Chondrocyte (in vitro differentiated cells): ENCODE data around the gene PALM. TPM values are rescaled to one million over a fixed set of nuclear protein-coding genes. Genes with fewer than 3 reads are reported as not detected.
"Not testable (repeated sequence)": the region's sequence is repeated elsewhere in the genome, so short reads cannot be mapped to it uniquely, and the experiment has no call there.

Experiments used
- DNase-seq: peaks from one replicate; pipeline ENCODE4 v3.0.0; 2021; ENCODE audit warnings: mixed read lengths, low spot score
- H3K27ac Mint-ChIP-seq: one replicate; pipeline ENCODE4 v1.8.0; 2021; ENCODE audit warnings: mild to moderate bottlenecking, moderate library complexity, mixed read lengths; ENCODE audit not compliant: unreplicated experiment
- H3K27me3 Mint-ChIP-seq: 2 replicates; pipeline ENCODE4 v1.8.0; 2021; ENCODE audit warnings: low read depth, mixed read lengths
- H3K36me3 Mint-ChIP-seq: 2 replicates; pipeline ENCODE4 v1.8.0; 2021; ENCODE audit warnings: low read depth, mixed read lengths
- H3K4me1 Mint-ChIP-seq: 2 replicates; pipeline ENCODE4 v1.8.0; 2021; ENCODE audit warnings: low read depth, mild to moderate bottlenecking, mixed read lengths
- H3K4me3 Mint-ChIP-seq: one replicate; pipeline ENCODE4 v1.8.0; 2021; ENCODE audit warnings: mild to moderate bottlenecking, moderate library complexity, mixed read lengths; ENCODE audit not compliant: unreplicated experiment
- H3K9me3 Mint-ChIP-seq: 2 replicates; pipeline ENCODE4 v1.8.0; 2021; ENCODE audit warnings: low read depth, mixed read lengths
- total RNA-seq: library from RNA; stranded (reverse); gene quantifications from 3 replicates; pipeline ENCODE4 v1.2.1, GENCODE V29; 2021
- TF ChIP-seq, protein P1 (sequence below): fragments of 200-600 bp; sonication (generic); IDR thresholded peaks from 2 replicates; pipeline ENCODE4 v1.5.0; 2021; ENCODE audit warnings: antibody characterized with exemption, mild to moderate bottlenecking, moderate library complexity

PALM gene
- total RNA-seq, 1 donor from 2014 or later, result 182 TPM

DNA sequence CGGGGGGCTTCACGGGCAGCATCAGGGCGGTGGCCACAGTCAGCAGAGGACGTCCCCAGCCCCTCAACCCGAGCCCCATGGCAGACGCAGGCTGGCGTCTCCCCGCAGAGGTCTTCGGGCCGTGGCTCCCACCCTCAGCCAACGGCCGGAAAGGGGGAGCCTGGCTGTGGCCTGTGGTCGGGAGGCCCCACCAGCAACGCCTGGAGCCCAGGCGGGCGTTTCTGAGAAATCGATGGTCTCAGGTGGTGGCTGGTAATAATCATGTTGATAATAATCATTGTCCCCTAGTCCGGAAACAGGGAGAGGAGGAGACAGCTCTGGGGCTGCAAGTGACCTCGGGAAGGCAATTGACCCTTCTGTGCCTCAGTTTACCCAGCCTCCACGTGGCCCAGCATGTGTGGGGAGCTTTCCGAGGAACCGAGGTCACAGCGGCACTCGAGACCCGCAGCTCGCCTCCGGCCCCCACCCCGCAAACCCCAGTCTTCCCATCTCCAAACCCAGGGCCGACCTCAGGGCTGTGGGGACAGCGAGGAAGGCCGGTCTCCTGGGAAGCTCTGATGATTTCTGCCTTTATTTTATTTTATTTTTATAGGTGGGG, 13.3 kb upstream of the PALM start, which contains the start of gene PRSS57:
PRSS57 (minus strand) TSS at position 101 of the 598 bp plus-strand sequence; CDS start at position 79, 22 bp downstream.
- TF ChIP-seq, protein P1, sequence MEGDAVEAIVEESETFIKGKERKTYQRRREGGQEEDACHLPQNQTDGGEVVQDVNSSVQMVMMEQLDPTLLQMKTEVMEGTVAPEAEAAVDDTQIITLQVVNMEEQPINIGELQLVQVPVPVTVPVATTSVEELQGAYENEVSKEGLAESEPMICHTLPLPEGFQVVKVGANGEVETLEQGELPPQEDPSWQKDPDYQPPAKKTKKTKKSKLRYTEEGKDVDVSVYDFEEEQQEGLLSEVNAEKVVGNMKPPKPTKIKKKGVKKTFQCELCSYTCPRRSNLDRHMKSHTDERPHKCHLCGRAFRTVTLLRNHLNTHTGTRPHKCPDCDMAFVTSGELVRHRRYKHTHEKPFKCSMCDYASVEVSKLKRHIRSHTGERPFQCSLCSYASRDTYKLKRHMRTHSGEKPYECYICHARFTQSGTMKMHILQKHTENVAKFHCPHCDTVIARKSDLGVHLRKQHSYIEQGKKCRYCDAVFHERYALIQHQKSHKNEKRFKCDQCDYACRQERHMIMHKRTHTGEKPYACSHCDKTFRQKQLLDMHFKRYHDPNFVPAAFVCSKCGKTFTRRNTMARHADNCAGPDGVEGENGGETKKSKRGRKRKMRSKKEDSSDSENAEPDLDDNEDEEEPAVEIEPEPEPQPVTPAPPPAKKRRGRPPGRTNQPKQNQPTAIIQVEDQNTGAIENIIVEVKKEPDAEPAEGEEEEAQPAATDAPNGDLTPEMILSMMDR, result no peak
- no peak for DNase-seq
- no peak within 1 kb of the TSS for H3K27ac Mint-ChIP-seq
- no peaks in the 10 kb centered on the region for H3K27me3 Mint-ChIP-seq
- H3K4me3 Mint-ChIP-seq, result no peak within 1 kb of the TSS
- H3K9me3 Mint-ChIP-seq, result no peaks in the 10 kb centered on the region
- no peaks in the 10 kb centered on the region for H3K4me1 Mint-ChIP-seq
- H3K36me3 Mint-ChIP-seq, result no peaks in the 10 kb centered on the region

DNA sequence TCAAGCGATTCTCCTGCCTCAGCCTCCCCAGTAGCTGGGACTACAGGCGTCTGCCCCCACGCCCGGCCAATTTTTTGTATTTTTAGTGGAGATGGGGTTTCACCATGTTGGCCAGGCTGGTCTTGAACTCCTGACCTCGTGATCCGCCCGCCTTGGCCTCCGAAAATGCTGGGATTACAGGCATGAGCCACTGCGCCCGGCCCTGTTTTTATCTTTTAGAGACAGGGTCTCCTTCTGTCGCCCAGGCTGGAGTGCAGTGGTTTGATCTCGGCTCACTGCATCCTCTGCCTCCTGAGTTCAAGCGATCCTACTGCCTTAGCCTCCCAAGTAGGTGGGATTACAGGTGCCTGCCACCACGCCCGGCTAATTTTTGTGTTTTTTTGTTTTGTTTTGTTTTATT, 10.2 kb upstream of the PALM start:
- H3K27me3 Mint-ChIP-seq, DNase-seq, H3K9me3 Mint-ChIP-seq, H3K36me3 Mint-ChIP-seq, H3K4me3 Mint-ChIP-seq, H3K4me1 Mint-ChIP-seq, H3K27ac Mint-ChIP-seq: not testable (repeated sequence)

DNA sequence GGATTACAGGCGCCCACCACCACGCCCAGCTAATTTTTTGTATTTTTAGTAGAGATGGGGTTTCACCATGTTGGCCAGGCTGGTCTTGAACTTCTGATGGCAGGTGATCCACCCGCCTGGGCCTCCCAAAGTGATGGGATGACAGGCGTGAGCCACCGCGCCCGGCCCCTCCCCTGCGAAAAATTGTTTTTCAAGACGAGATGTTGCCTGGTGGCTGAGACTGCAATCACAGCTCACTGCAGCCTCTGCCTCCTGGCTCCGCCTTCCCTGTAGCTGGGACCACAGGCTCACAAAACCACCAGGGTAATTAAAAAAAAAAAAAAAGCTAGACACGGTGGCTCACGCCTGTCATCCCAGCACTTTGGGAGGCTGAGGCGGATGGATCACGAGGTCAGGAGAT, 8.8 kb upstream of the PALM start:
- not testable (repeated sequence) for DNase-seq, H3K4me1 Mint-ChIP-seq, H3K36me3 Mint-ChIP-seq, H3K27me3 Mint-ChIP-seq, H3K4me3 Mint-ChIP-seq, H3K27ac Mint-ChIP-seq, H3K9me3 Mint-ChIP-seq

DNA sequence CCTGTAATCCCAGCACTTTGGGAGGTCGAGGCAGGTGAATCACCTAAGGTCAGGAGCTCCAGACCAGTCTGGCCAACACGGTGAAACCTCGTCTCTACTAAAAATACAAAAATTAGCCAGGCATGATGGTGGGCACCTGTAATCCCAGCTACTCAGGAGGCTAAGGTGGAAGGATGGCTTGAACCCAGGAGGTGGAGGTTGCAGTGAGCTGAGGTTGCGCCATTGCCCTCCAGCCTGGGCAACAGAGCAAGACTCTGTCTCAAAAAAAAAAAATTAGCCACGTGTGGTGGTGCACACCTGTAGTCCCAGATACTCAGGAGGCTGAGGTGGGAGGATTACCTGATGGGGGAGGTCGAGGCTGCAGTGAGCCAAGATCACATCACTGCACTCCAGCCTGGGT, 5.9 kb upstream of the PALM start:
- H3K27me3 Mint-ChIP-seq, H3K9me3 Mint-ChIP-seq, H3K4me1 Mint-ChIP-seq, H3K4me3 Mint-ChIP-seq, H3K36me3 Mint-ChIP-seq, DNase-seq, H3K27ac Mint-ChIP-seq: not testable (repeated sequence)

DNA sequence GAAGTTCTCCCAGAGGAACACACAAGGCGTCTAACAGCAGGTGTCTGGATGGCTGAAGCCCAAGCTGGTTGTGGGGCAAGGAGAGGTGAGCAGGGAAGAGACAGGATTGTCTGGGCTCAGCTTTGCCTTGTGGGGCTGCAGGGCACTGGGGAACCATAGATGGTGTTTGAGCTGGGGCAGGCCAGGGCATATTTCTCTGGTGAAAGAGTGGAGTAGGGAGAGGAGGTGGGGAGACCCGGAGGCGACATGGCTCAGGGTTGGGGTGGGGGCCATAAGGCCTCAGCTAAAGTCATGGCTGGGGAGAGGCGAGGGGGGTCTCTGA, 5.4 kb upstream of the PALM start:
- Mint-ChIP-seq H3K36me3 (no peaks in the 10 kb centered on the region), H3K4me3 (no peak overlapping the region), H3K9me3 (no peaks in the 10 kb centered on the region), H3K27ac (no peak overlapping the region), H3K27me3 (no peaks in the 10 kb centered on the region), H3K4me1 (peaks cover 13% of the 10 kb centered on the region)
- TF ChIP-seq, protein P1, result no peak
- no peak for DNase-seq

DNA sequence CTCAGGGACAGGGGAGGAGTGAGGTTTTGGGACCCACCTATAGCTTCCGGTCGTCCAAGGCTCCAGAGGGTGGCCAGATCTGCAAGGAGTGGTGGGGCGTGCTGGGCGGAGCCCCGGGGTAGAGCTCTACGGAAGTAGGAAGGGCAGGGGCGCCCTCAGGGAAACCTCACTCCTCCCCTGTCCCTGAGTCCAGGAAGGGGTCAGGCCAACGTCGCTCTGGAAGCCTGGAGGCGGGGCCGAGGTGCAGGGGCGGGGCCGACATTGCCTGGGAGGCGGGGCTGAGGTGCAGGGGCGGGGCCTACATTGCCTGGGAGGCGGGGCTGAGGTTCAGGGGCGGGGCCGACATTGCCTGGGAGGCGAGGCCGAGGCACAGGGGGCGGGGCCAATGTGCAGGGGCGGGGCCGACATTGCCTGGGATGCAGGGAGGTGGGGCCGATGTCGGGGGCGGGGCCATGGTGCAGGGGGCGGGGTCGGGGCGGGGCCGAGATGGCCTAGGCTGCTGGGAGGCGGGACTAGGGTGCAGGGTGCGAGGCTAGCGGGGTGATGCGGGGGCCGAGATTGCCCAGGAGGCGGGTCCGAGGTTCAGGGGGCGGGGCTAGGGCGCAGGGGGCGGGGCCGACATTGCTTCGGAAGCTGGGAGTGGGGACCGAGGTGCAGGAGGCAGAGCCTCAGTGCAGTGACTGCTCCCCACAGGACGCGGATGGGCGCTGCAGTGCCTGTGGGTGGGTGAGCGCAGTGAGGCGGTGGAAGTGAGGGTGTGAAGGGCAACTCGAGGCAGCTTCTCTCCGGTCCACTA, 4.9 kb upstream of the PALM start:
- Mint-ChIP-seq H3K4me1 (peaks cover 13% of the 10 kb centered on the region), H3K27me3 (no peaks in the 10 kb centered on the region), H3K4me3 (no peak overlapping the region), H3K9me3 (no peaks in the 10 kb centered on the region), H3K36me3 (no peaks in the 10 kb centered on the region), H3K27ac (no peak overlapping the region)
- TF ChIP-seq, protein P1, result no peak
- DNase-seq, result no peak

DNA sequence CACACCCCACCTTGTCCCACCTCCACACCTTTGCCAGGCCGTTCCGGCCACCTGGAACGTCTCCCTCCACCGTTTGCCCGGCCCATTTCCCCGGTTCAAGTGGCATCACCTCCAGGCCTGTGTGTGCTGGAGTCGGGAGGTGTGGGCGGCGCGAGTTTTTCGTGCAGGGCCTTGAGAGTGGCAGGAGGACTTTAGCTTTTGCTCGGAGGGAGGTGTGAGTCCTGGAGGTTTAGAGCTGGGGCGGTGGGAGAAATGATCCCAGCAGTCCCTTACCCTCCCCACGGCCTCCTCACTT, 4.3 kb upstream of the PALM start:
- Mint-ChIP-seq H3K4me3 (no peak overlapping the region), H3K36me3 (no peaks in the 10 kb centered on the region), H3K9me3 (no peaks in the 10 kb centered on the region), H3K27ac (no peak overlapping the region), H3K4me1 (peaks cover 13% of the 10 kb centered on the region), H3K27me3 (no peaks in the 10 kb centered on the region)
- DNase-seq, result no peak
- TF ChIP-seq, protein P1, result no peak
